Activated CD4-positive, alpha-beta T cell treated with anti-CD3 and anti-CD28 coated beads, Interleukin-2, amount 50 U/mL, for 24 hours (primary cell): Measurements from ENCODE around the gene SPEG.

Experiments
- DNase-seq, 2 donors: peaks; one replicate each; pipeline ENCODE4 v3.0.0-alpha.2; 2020; ENCODE audit warnings: low read depth in 1 of 2, low spot score in 1 of 2

Gene SPEG

GRCh38 chr2:219475697-219476651 lies 41.3 kb downstream of the SPEG start:
- peak in 1 of 2 donors; percentile 40 for DNase-seq

- DNase-seq: no peak
Observed at GRCh38 chr2:219476652-219477151, 42.1 kb downstream of the SPEG start.

- DNase-seq: no peak
Observed at GRCh38 chr2:219477179-219477578, 42.5 kb downstream of the SPEG start.

DNA sequence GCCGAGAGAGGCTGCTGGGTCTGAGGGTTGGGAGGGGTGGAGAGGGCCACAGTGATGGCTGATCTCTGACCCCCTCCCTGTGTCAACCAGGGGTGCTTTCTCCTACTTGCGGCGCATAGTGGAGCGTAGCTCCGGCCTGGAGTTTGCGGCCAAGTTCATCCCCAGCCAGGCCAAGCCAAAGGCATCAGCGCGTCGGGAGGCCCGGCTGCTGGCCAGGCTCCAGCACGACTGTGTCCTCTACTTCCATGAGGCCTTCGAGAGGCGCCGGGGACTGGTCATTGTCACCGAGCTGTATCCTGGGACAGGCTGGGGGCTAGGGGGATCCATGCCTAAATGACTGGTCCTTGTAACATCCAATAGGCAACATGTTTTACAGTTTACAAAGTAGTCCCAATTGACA lies 43.2 kb downstream of the SPEG start:
- no peak for DNase-seq

GRCh38 chr2:219478916-219479315 lies 44.3 kb downstream of the SPEG start:
- DNase-seq: no peak

GRCh38 chr2:219480004-219480403 lies 45.4 kb downstream of the SPEG start:
- DNase-seq: no peak

GRCh38 chr2:219482674-219483405 lies 48.2 kb downstream of the SPEG start:
- DNase-seq: no peak

DNA sequence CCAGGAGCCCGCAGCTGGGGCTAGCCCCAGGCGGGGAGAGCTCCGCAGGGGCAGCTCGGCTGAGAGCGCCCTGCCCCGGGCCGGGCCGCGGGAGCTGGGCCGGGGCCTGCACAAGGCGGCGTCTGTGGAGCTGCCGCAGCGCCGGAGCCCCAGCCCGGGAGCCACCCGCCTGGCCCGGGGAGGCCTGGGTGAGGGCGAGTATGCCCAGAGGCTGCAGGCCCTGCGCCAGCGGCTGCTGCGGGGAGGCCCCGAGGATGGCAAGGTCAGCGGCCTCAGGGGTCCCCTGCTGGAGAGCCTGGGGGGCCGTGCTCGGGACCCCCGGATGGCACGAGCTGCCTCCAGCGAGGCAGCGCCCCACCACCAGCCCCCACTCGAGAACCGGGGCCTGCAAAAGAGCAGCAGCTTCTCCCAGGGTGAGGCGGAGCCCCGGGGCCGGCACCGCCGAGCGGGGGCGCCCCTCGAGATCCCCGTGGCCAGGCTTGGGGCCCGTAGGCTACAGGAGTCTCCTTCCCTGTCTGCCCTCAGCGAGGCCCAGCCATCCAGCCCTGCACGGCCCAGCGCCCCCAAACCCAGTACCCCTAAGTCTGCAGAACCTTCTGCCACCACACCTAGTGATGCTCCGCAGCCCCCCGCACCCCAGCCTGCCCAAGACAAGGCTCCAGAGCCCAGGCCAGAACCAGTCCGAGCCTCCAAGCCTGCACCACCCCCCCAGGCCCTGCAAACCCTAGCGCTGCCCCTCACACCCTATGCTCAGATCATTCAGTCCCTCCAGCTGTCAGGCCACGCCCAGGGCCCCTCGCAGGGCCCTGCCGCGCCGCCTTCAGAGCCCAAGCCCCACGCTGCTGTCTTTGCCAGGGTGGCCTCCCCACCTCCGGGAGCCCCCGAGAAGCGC lies 49.1 kb downstream of the SPEG start:
- no peak for DNase-seq

DNA sequence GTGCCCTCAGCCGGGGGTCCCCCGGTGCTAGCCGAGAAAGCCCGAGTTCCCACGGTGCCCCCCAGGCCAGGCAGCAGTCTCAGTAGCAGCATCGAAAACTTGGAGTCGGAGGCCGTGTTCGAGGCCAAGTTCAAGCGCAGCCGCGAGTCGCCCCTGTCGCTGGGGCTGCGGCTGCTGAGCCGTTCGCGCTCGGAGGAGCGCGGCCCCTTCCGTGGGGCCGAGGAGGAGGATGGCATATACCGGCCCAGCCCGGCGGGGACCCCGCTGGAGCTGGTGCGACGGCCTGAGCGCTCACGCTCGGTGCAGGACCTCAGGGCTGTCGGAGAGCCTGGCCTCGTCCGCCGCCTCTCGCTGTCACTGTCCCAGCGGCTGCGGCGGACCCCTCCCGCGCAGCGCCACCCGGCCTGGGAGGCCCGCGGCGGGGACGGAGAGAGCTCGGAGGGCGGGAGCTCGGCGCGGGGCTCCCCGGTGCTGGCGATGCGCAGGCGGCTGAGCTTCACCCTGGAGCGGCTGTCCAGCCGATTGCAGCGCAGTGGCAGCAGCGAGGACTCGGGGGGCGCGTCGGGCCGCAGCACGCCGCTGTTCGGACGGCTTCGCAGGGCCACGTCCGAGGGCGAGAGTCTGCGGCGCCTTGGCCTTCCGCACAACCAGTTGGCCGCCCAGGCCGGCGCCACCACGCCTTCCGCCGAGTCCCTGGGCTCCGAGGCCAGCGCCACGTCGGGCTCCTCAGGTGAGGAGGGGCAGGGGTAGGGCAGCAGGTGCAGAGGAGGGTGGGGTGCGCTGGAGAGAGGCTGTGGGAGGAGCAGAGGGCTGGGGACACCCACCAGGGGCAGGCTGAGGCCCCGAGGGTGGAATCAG lies 49.9 kb downstream of the SPEG start:
- DNase-seq: no peak

DNA sequence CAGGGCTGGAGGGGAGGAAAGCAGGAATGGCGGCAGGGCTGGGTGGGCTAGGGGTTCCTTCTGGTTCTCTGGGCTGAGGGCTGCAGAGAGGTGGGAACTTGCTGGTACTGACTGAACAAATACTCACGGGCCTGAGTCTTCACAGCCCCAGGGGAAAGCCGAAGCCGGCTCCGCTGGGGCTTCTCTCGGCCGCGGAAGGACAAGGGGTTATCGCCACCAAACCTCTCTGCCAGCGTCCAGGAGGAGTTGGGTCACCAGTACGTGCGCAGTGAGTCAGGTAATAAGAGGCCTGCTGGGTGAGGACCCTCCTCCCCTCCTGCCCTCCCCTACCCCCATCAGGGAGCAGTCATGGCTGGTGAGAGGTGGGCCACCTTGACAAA lies 50.5 kb downstream of the SPEG start:
- no peak for DNase-seq

DNA sequence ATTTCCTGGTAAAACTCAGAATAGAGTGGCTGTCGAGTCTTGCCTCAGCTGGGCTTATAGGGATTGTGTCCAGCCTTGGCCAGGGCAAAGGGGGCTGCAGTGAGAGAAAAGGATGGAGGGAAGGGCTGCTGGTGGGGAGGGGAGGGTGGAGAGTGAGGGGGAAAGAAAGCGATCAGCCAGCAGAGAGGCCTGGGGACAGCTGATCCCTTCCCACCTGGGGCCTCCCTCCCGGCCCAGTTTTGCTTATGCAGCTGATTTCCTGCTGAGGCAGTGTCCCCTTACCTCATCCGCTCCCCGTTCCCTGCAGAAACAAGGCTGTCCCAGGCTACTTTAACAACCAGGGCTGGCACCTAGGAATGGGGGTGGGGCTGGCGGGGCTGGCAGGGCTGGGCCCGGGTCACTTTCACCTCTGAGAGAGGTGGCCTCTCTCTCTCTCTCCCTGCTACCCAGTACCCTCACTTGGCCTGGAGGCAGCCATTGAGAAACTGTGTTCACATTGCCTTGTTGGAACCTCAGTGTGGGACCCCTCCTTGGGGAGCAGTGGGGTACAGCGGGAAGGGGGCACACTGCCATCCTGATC lies 51.8 kb downstream of the SPEG start:
- DNase-seq: no peak

DNA sequence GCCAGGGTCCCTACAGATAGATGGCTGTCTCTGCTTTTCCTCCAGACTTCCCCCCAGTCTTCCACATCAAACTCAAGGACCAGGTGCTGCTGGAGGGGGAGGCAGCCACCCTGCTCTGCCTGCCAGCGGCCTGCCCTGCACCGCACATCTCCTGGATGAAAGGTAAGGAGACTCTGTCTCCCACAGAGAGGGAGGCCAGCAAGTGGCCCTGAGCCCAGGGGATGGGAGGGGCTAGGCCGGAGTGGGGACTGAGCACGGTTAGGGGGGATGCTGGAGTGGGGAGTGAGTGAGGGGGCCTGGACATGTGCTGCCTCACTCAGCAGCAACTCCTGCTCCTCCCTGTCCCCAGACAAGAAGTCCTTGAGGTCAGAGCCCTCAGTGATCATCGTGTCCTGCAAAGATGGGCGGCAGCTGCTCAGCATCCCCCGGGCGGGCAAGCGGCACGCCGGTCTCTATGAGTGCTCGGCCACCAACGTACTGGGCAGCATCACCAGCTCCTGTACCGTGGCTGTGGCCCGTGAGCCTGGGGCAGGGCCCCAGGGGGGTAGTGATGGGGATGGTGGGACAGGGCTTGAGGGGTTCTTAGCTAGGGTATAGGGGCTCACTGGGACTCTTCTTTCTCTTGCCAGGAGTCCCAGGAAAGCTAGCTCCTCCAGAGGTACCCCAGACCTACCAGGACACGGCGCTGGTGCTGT lies 53.7 kb downstream of the SPEG start:
- no peak for DNase-seq

GRCh38 chr2:219488844-219489194 lies 54.2 kb downstream of the SPEG start:
- no peak for DNase-seq

DNA sequence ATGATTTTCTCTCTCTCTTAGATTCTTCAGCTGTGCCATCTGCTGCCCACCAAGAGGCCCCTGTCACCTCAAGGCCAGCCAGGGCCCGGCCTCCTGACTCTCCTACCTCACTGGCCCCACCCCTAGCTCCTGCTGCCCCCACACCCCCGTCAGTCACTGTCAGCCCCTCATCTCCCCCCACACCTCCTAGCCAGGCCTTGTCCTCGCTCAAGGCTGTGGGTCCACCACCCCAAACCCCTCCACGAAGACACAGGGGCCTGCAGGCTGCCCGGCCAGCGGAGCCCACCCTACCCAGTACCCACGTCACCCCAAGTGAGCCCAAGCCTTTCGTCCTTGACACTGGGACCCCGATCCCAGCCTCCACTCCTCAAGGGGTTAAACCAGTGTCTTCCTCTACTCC lies 54.7 kb downstream of the SPEG start:
- DNase-seq: no peak

- no peak for DNase-seq
Observed at GRCh38 chr2:219490186-219490585, 55.5 kb downstream of the SPEG start.

DNA sequence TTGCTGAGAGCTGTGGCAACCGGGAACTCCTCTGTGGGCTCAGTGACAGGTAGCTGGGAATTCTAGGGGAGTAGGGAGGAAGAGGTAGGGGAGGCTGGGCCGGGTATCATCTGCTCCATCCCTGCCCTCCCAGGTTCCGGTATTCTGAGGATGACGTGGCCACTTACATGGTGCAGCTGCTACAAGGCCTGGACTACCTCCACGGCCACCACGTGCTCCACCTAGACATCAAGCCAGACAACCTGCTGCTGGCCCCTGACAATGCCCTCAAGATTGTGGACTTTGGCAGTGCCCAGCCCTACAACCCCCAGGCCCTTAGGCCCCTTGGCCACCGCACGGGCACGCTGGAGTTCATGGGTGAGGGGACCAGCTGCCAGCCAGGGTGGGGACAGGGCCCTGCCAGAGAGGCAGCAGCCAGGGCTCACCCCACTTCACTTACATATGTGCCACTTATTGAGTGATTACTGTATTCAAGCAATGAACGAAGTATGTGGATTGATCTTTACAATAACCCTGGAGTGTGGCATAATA lies 56.0 kb downstream of the SPEG start:
- no peak for DNase-seq

- DNase-seq: no peak
Observed at GRCh38 chr2:219491278-219491963, 56.8 kb downstream of the SPEG start.

DNA sequence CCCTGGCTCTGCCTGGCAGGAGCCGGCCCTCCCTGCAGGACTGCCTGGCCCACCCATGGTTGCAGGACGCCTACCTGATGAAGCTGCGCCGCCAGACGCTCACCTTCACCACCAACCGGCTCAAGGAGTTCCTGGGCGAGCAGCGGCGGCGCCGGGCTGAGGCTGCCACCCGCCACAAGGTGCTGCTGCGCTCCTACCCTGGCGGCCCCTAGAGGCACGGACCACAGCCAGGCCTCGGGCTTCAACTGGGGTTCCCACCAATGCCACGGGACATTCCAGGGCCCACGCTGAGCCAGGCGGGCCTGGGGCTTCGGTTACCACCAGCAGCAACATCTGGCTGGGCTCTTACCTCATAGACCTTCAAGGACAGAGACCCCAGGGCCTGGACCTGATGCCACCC lies 57.9 kb downstream of the SPEG start:
- no peak for DNase-seq

GRCh38 chr2:219493086-219493485 lies 58.4 kb downstream of the SPEG start:
- no peak for DNase-seq
